ENCODE results near the gene CALML6.

Gene CALML6

GRCh38 chr1:1899967-1900327, 15.1 kb upstream of the CALML6 start:
- Histone ChIP-seq H3K9me3 (ENCODE audit: low read length) (0 out of 2 replicates have a peak, but pooled peaks cover 4% of the 10 kb centered on the region), H3K4me3 (ENCODE audit: low read depth, low read length, poor library complexity, severe bottlenecking) (no peak overlapping the region), H3K27me3 (ENCODE audit: insufficient read depth, low read length) (no peaks in the 10 kb centered on the region), H3K36me3 (ENCODE audit: insufficient read depth, low read length) (no peaks in the 10 kb centered on the region), H3K9ac (ENCODE audit: low read length) (peak overlapping the region; percentile 61), H2AFZ (ENCODE audit: low read length) (no peak overlapping the region), H3F3A (ENCODE audit: insufficient read depth, low read length) (peaks cover 6% of the 10 kb centered on the region; the same call in 1 of the 2 replicates), H3K79me2 (ENCODE audit: insufficient read depth, low read length) (no peaks in the 10 kb centered on the region), H3K27ac (ENCODE audit: low read depth, low read length, poor library complexity, severe bottlenecking) (peak overlapping the region; percentile 98), H3K9me2 (ENCODE audit: low read depth, low read length) (no peaks in the 10 kb centered on the region), H3K4me1 (ENCODE audit: insufficient read depth, low read length, severe bottlenecking) (peaks cover 70% of the 10 kb centered on the region), H4K20me1 (ENCODE audit: insufficient read depth, low read length) (no peaks in the 10 kb centered on the region), H3K4me2 (ENCODE audit: low read length) (peak overlapping the region; percentile 49)
- TF ChIP-seq EZH2 (IDR thresholded peaks at IDR 0.05; ENCODE audit: borderline replicate concordance, low read length) (no peak), CTCF (IDR thresholded peaks at IDR 0.05; ENCODE audit: low read length) (no peak)

- Histone ChIP-seq H3K79me2 (ENCODE audit: insufficient read depth, low read length) (no peaks in the 10 kb centered on the region), H3K9me2 (ENCODE audit: low read depth, low read length) (no peaks in the 10 kb centered on the region), H2AFZ (ENCODE audit: low read length) (no peak overlapping the region), H3K9ac (ENCODE audit: low read length) (peak overlapping the region; percentile 42; the same call in 1 of the 2 replicates), H3K9me3 (ENCODE audit: low read length) (0 out of 2 replicates have a peak, but pooled peaks cover 4% of the 10 kb centered on the region), H3K27me3 (ENCODE audit: insufficient read depth, low read length) (no peaks in the 10 kb centered on the region), H3K4me3 (ENCODE audit: low read depth, low read length, poor library complexity, severe bottlenecking) (no peak overlapping the region), H4K20me1 (ENCODE audit: insufficient read depth, low read length) (no peaks in the 10 kb centered on the region), H3F3A (ENCODE audit: insufficient read depth, low read length) (peaks cover 6% of the 10 kb centered on the region; the same call in 1 of the 2 replicates), H3K4me1 (ENCODE audit: insufficient read depth, low read length, severe bottlenecking) (peaks cover 63% of the 10 kb centered on the region), H3K4me2 (ENCODE audit: low read length) (peak overlapping the region; percentile 1; the same call in 1 of the 2 replicates), H3K27ac (ENCODE audit: low read depth, low read length, poor library complexity, severe bottlenecking) (peak overlapping the region; percentile 98), H3K36me3 (ENCODE audit: insufficient read depth, low read length) (no peaks in the 10 kb centered on the region)
- TF ChIP-seq EZH2 (IDR thresholded peaks at IDR 0.05; ENCODE audit: borderline replicate concordance, low read length) = no peak
- TF ChIP-seq CTCF (IDR thresholded peaks at IDR 0.05; ENCODE audit: low read length) = no peak
Observed at GRCh38 chr1:1900883-1901640, 14.0 kb upstream of the CALML6 start.

GRCh38 chr1:1901641-1902294, 13.3 kb upstream of the CALML6 start:
- H3K9me2 ChIP-seq (ENCODE audit: low read depth, low read length) = no peaks in the 10 kb centered on the region
- no peaks in the 10 kb centered on the region for H4K20me1 ChIP-seq (ENCODE audit: insufficient read depth, low read length)
- H3K4me2 ChIP-seq (ENCODE audit: low read length) = peak overlapping the region; percentile 1; the same call in 1 of the 2 replicates
- peaks cover 7% of the 10 kb centered on the region; the same call in 1 of the 2 replicates for H3F3A ChIP-seq (ENCODE audit: insufficient read depth, low read length)
- peak overlapping the region; percentile 42; the same call in 1 of the 2 replicates for H3K9ac ChIP-seq (ENCODE audit: low read length)
- no peak overlapping the region for H2AFZ ChIP-seq (ENCODE audit: low read length)
- TF ChIP-seq EZH2 (IDR thresholded peaks at IDR 0.05; ENCODE audit: borderline replicate concordance, low read length) = no peak
- no peak for TF ChIP-seq CTCF (IDR thresholded peaks at IDR 0.05; ENCODE audit: low read length)
- no peak overlapping the region for H3K4me3 ChIP-seq (ENCODE audit: low read depth, low read length, poor library complexity, severe bottlenecking)
- H3K27ac ChIP-seq (ENCODE audit: low read depth, low read length, poor library complexity, severe bottlenecking) = peak overlapping the region; percentile 98
- no peaks in the 10 kb centered on the region for H3K79me2 ChIP-seq (ENCODE audit: insufficient read depth, low read length)
- 0 out of 2 replicates have a peak, but pooled peaks cover 4% of the 10 kb centered on the region for H3K9me3 ChIP-seq (ENCODE audit: low read length)
- H3K27me3 ChIP-seq (ENCODE audit: insufficient read depth, low read length) = no peaks in the 10 kb centered on the region
- H3K36me3 ChIP-seq (ENCODE audit: insufficient read depth, low read length) = no peaks in the 10 kb centered on the region
- peaks cover 63% of the 10 kb centered on the region for H3K4me1 ChIP-seq (ENCODE audit: insufficient read depth, low read length, severe bottlenecking)

All from OCI-LY1 (cell line).